Breast epithelium (tissue), 4 donors: ENCODE measurements around the gene RPUSD3. TPM values are rescaled to one million over a fixed set of nuclear protein-coding genes. Genes with fewer than 3 reads are reported as not detected.

Experiments
- DNase-seq, 2 donors: peaks; one replicate each; pipeline ENCODE4 v3.0.0-alpha.2; 2019; ENCODE audit warnings: low spot score in 2 of 2
- H3K27ac ChIP-seq, 2 donors: fragments of 200-600 bp; sonication (generic) in 1 of 2; one replicate each; pipeline ENCODE4 v1.5.1; 2016 to 2019; ENCODE audit warnings: mild to moderate bottlenecking in 1 of 2
- H3K27me3 ChIP-seq, 2 donors: fragments of 200-600 bp; sonication (generic) in 1 of 2; one replicate each; pipeline versions ENCODE4 v1.5.1 to v1.6.0; 2017 to 2019; ENCODE audit warnings: control low read depth in 1 of 2, mild to moderate bottlenecking in 1 of 2
- H3K36me3 ChIP-seq: fragments of 200-600 bp; one replicate; pipeline ENCODE4 v1.5.1; 2019
- H3K4me1 ChIP-seq, 2 donors: fragments of 200-600 bp; sonication (generic); one replicate each; pipeline ENCODE4 v1.5.1; 2016 to 2019; ENCODE audit warnings: control low read depth in 1 of 2
- H3K4me3 ChIP-seq, 3 donors: fragments of 200-600 bp; sonication (generic); 1 replicate in 2 of 3; 2 replicates in 1 of 3; pipeline ENCODE4 v1.5.1; 2016 to 2019; ENCODE audit warnings: mild to moderate bottlenecking in 3 of 3, moderate library complexity in 2 of 3
- H3K9me3 ChIP-seq, 2 donors: fragments of 200-600 bp; sonication (generic) in 1 of 2; one replicate each; pipeline ENCODE4 v1.5.1; 2016 to 2019; ENCODE audit warnings: control low read depth in 1 of 2
- POLR2A ChIP-seq: fragments of 450-650 bp; IDR thresholded peaks from one replicate; pipeline ENCODE4 v1.6.1; 2016; ENCODE audit warnings: antibody characterized with exemption, mild to moderate bottlenecking, moderate library complexity
- POLR2AphosphoS5 ChIP-seq, 3 donors: sonication (generic); formaldehyde crosslinking; IDR thresholded peaks; one replicate each; pipeline ENCODE4 v1.6.1; 2017; ENCODE audit warnings: antibody characterized with exemption in 3 of 3
- intact Hi-C: fragments of 100-400 bp; cut with DNase I; formaldehyde crosslinking; loops from one replicate; pipeline ENCODE4 v1.15.1; 2023; ENCODE audit warnings: low total_unique reads
- total RNA-seq, 3 donors: library from RNA; depleted of rRNA; stranded (reverse); fragments of >200 nt; gene quantifications; one replicate each; pipeline ENCODE4 v1.1.0, GENCODE V29; 2016
- TF ChIP-seq, protein P1 (sequence below), 3 donors: fragments of 450-650 bp; IDR thresholded peaks; one replicate each; pipeline ENCODE4 v1.5.1; 2016 to 2017; ENCODE audit warnings: antibody characterized with exemption in 3 of 3, mild to moderate bottlenecking in 3 of 3, moderate library complexity in 3 of 3

Gene RPUSD3
- total RNA-seq, 3 donors from 2014 or later: 33.4 to 41.3 (median 38.3) TPM

DNA sequence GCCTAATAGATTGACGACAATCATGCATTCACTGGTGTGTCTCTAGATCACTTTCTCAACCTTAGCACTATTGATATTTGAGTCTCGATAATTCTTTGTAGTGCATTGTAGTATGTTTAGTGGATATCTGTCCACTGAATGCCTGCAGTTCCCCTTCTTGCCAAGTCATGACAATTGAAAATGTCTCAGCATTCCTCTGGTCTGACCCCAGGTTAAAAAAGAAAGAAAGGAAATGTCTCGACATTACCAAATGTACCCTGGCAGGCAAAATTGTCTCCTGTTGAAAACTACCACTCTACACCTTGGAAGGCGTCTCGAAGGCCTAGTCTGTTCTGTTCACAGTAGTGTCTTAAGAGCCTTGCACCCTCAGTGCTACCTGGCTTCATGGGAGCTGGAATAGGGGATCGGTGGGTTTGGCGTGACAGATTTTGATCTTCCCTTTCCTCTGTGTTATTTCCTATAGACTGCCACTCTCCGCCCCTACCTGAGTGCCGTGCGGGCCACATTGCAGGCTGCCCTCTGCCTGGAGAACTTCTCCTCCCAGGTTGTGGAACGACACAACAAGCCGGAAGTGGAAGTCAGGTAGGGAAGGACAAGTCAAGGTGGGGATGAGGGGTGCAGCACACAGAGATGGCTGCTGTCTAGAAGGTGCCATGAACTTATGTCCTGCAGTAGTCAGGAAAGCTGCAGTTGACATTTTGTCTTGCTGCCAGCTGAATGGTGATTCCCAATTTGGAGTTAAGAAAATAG, 46.4 kb downstream of the RPUSD3 start:
- H3K27ac ChIP-seq: no peak overlapping the region
- H3K9me3 ChIP-seq: no peaks in the 10 kb centered on the region
- H3K36me3 ChIP-seq: peaks cover 11% of the 10 kb centered on the region
- H3K27me3 ChIP-seq: no peaks in the 10 kb centered on the region
- peaks cover 0 to 6% of the 10 kb centered on the region in 2 donors for H3K4me1 ChIP-seq
- DNase-seq: no peak
- TF ChIP-seq POLR2A: no peak
- no peak for TF ChIP-seq POLR2AphosphoS5 (IDR thresholded peaks at IDR 0.05)
- TF ChIP-seq, protein P1, sequence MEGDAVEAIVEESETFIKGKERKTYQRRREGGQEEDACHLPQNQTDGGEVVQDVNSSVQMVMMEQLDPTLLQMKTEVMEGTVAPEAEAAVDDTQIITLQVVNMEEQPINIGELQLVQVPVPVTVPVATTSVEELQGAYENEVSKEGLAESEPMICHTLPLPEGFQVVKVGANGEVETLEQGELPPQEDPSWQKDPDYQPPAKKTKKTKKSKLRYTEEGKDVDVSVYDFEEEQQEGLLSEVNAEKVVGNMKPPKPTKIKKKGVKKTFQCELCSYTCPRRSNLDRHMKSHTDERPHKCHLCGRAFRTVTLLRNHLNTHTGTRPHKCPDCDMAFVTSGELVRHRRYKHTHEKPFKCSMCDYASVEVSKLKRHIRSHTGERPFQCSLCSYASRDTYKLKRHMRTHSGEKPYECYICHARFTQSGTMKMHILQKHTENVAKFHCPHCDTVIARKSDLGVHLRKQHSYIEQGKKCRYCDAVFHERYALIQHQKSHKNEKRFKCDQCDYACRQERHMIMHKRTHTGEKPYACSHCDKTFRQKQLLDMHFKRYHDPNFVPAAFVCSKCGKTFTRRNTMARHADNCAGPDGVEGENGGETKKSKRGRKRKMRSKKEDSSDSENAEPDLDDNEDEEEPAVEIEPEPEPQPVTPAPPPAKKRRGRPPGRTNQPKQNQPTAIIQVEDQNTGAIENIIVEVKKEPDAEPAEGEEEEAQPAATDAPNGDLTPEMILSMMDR (IDR thresholded peaks at IDR 0.05): no peak
- intact Hi-C loops: loop anchor here (10.0 kb wide), 1 partner anchor 403 kb away; the partner anchor contains the start of gene SETD5
- no peak overlapping the region for H3K4me3 ChIP-seq

DNA sequence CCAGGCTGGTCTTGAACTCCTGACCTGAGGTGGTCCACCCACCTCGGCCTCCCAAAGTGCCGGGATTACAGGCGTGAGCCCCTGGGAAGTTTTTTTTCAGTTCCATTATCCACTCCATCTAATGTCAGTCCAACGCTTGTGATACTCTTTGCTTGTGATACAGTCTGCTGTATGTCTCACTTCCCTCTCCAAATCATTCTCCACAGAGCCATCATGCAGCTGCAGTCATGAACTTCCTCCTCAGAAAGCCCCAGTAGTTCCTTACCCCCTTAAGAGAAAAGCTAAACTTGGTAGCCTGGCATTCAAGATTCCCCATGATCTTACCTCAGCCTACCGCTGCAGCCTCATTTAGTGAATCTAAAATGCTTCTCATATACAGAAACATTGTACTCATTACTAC, 48.6 kb downstream of the RPUSD3 start:
- peaks cover 0 to 11% of the 10 kb centered on the region in 2 donors for H3K4me1 ChIP-seq
- H3K9me3 ChIP-seq: no peaks in the 10 kb centered on the region
- no peak for DNase-seq
- intact Hi-C loops: loop anchor here (10.0 kb wide), 1 partner anchor 400 kb away; the partner anchor contains the start of gene SETD5
- H3K36me3 ChIP-seq: peaks cover 5% of the 10 kb centered on the region
- no peak overlapping the region for H3K27ac ChIP-seq
- H3K4me3 ChIP-seq: no peak overlapping the region
- H3K27me3 ChIP-seq: no peaks in the 10 kb centered on the region
- no peak for TF ChIP-seq POLR2A
- TF ChIP-seq, protein P1 (IDR thresholded peaks at IDR 0.05): no peak
- TF ChIP-seq POLR2AphosphoS5 (IDR thresholded peaks at IDR 0.05): no peak

DNA sequence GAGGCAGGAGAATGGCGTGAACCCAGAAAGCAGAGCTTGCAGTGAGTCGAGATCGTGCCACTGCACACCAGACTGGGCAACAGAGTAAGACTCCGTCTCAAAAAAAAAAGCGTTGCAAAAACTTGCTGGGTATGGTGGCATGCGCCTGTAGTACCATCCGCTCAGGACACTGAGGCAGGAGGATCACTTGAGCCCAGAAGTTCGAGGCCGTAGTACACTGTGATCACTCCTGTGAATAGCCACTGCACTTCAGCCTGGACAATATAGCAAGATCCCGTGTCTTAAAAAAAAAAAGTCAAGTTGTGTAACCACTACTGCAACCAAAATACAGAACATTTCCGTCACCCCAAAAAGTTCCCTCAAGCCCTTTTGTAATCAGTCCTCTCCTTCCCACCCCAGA, 49.4 kb downstream of the RPUSD3 start:
- intact Hi-C loops: loop anchor here (5.0 to 10.0 kb wide), 2 partner anchors 400 to 1548 kb away; partner anchors contain the start of gene SETD5
- peaks cover 5% of the 10 kb centered on the region for H3K36me3 ChIP-seq
- peak overlapping the region in 1 of 3 donors; percentile 100 for H3K4me3 ChIP-seq
- H3K4me1 ChIP-seq: peaks cover 0 to 11% of the 10 kb centered on the region in 2 donors
- no peak for TF ChIP-seq POLR2A
- TF ChIP-seq, protein P1 (IDR thresholded peaks at IDR 0.05): no peak
- no peaks in the 10 kb centered on the region for H3K9me3 ChIP-seq
- H3K27ac ChIP-seq: no peak overlapping the region
- DNase-seq: no peak
- H3K27me3 ChIP-seq: no peaks in the 10 kb centered on the region

DNA sequence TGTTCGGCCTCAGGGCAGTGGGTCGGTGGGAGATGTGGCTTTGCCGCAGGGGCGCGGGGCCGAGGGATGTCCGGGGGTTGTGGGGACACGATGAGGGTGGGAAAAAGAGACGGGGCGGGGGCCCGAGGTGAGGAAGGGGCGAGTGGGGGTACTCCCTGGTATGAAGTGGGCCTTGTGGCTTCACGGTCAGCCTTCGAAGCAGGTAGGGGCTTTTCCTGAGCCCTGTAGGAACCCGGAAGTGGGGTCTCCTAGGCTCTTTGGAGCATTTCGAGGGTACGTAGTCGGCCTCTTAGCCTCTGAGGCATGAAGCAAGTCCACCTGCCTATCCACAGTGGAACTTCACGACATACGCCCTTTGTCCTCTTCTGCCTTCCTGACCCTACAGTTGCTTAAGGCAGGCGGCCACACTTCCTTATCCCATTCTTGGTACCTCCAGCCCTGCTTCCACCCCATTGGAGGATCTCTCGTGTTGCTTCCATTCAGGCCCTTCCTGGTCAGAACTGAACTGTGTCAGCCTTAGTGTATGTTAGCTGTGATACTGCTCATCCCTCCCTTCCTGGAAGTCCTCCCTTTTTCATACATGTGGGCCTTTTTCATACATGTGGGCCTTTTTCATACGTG, 50.5 kb downstream of the RPUSD3 start:
- peak overlapping the region; percentile 91 to 100 (median 100) for H3K4me3 ChIP-seq
- no peak for TF ChIP-seq POLR2A
- H3K9me3 ChIP-seq: no peaks in the 10 kb centered on the region
- H3K27me3 ChIP-seq: no peaks in the 10 kb centered on the region
- intact Hi-C loops: loop anchor here (5.0 to 10.0 kb wide), 2 partner anchors 398 to 1549 kb away; partner anchors contain the start of gene SETD5
- peak overlapping the region; percentile 99 for H3K27ac ChIP-seq
- H3K4me1 ChIP-seq: peaks cover 0 to 11% of the 10 kb centered on the region in 2 donors
- no peak for DNase-seq
- peaks cover 2% of the 10 kb centered on the region for H3K36me3 ChIP-seq

DNA sequence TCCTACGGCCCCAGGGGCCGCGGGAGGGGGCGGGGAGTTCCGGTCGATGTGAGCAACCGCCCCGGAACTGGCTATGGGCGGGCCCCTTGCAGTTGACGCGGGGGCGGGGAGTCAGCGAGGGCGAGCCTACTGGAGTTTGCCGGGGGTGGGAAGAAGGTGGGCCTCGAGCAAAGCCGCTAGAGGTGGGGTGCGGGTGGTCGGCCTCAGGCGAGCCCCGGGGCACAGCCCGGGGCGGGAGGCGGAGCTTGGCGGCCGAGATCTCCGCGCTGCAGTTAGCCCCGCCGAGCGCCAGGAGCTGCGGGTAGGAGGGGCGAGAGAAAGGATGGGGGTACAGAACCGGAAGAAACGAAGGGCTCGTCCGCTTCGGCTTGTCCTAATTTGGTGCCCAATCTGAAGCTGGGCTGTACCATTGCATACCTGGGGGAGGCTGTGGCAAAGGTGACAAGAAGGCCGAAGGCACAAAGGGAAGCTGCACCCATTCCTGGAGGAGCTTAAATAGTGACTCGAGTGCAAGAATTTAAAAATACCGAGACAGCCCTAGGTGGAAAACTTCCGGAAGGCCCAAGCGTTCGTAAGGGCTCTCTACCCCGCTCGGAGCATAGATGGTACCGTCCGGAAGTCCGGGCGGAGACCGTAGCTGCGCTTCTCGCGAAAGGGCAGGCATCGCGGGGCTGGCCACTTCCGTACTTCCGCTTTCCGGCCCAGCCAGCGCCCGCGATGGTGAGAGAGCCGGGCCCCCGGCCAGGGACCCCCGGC, 51.2 kb downstream of the RPUSD3 start, which contains the start of the genes ARPC4 and TADA3:
Gene ARPC4 (plus strand): TSS at position 678 of the 756 bp plus-strand sequence. CDS start 40 bp downstream, at position 718.
Gene TADA3 (minus strand): TSS at position 69 of the 756 bp plus-strand sequence. CDS start 1,007 bp downstream, outside the sequence.
- Histone ChIP-seq H3K36me3 (no peaks in the 10 kb centered on the region), H3K4me3 (peak within 1 kb of the TSS; percentile 91 to 100 (median 100)), H3K27me3 (no peaks in the 10 kb centered on the region), H3K9me3 (no peaks in the 10 kb centered on the region), H3K4me1 (peaks cover 0 to 11% of the 10 kb centered on the region in 2 donors), H3K27ac (peak within 1 kb of the TSS; percentile 99)
- peak; percentile 87 to 88 for DNase-seq
- TF ChIP-seq POLR2AphosphoS5 (IDR thresholded peaks at IDR 0.05) (peak; percentile 73 to 80 (median 75)), POLR2A (peak; percentile 67)
- TF ChIP-seq, protein P1 (IDR thresholded peaks at IDR 0.05): peak in 2 of 3 donors; percentile 28 to 40
- intact Hi-C loops: loop anchor here (5.0 to 10.0 kb wide), 2 partner anchors 398 to 1550 kb away; partner anchors contain the start of gene SETD5
